ENCODE measurements around the gene EP300.

Gene EP300

GRCh38 chr22:41169157-41169556 lies 76.8 kb downstream of the EP300 start:
- Histone ChIP-seq H3K36me3 (replicated peaks in 1 of 2; ENCODE audit: control insufficient read depth in 2 of 2, insufficient read depth in 2 of 2, low read length in 2 of 2) (peaks cover 41 to 97% of the 10 kb centered on the region in 2 donors), H3K23ac (ENCODE audit: low read depth, low read length, poor library complexity) (no peak overlapping the region), H3K14ac (ENCODE audit: low read length) (no peak overlapping the region), H3K9me3 (replicated peaks in 1 of 2; ENCODE audit: control insufficient read depth in 2 of 2, insufficient read depth in 1 of 2, low read depth in 1 of 2, low read length in 2 of 2) (no peaks in the 10 kb centered on the region), H3K79me1 (ENCODE audit: low read depth, low read length) (no peaks in the 10 kb centered on the region), H3K4me3 (ENCODE audit: low read length in 2 of 2) (no peak overlapping the region), H3K4ac (ENCODE audit: low read length) (no peak overlapping the region), H4K8ac (ENCODE audit: low read depth, low read length) (no peak overlapping the region), H3K27me3 (ENCODE audit: control insufficient read depth in 3 of 3, insufficient read depth in 3 of 3, low read depth in 1 of 3, low read length in 3 of 3) (no peaks in the 10 kb centered on the region), H2AK5ac (ENCODE audit: low read depth, low read length) (no peak overlapping the region), H3K4me2 (ENCODE audit: insufficient read depth, low read length, poor library complexity, severe bottlenecking) (no peak overlapping the region), H3K18ac (ENCODE audit: low read length) (no peak overlapping the region), H4K91ac (ENCODE audit: low read depth, low read length, poor library complexity) (no peak overlapping the region), H3K27ac (replicated peaks; ENCODE audit: low read length) (no peak overlapping the region), H3K4me1 (ENCODE audit: control insufficient read depth in 2 of 2, insufficient read depth in 1 of 2, low read depth in 1 of 2, low read length in 2 of 2) (no peaks in the 10 kb centered on the region), H2BK15ac (ENCODE audit: low read length) (no peak overlapping the region), H2AFZ (ENCODE audit: low read length) (no peak overlapping the region), H2BK5ac (ENCODE audit: low read length) (no peak overlapping the region), H2BK12ac (ENCODE audit: low read length) (no peak overlapping the region), H2BK120ac (ENCODE audit: low read depth, low read length) (no peak overlapping the region), H3K9ac (ENCODE audit: low read depth, low read length, poor library complexity) (no peak overlapping the region)
- no peak for DNase-seq (ENCODE audit: low spot score)
- no CpG with 5 or more reads among the region's 8 CpGs for WGBS, 2 donors (ENCODE audit: extremely low coverage in 2 of 2, insufficient read length in 2 of 2, insufficient replicate concordance in 1 of 2)

- H3K4me2 ChIP-seq (ENCODE audit: insufficient read depth, low read length, poor library complexity, severe bottlenecking) = no peak overlapping the region
- no peak overlapping the region for H2AK5ac ChIP-seq (ENCODE audit: low read depth, low read length)
- no peak overlapping the region for H3K14ac ChIP-seq (ENCODE audit: low read length)
- H2BK15ac ChIP-seq (ENCODE audit: low read length) = no peak overlapping the region
- no peaks in the 10 kb centered on the region for H3K4me1 ChIP-seq (ENCODE audit: control insufficient read depth in 2 of 2, insufficient read depth in 1 of 2, low read depth in 1 of 2, low read length in 2 of 2)
- H4K8ac ChIP-seq (ENCODE audit: low read depth, low read length) = no peak overlapping the region
- no peak overlapping the region for H3K18ac ChIP-seq (ENCODE audit: low read length)
- H3K23ac ChIP-seq (ENCODE audit: low read depth, low read length, poor library complexity) = no peak overlapping the region
- no CpG with 5 or more reads among the region's 3 CpGs for WGBS, 2 donors (ENCODE audit: extremely low coverage in 2 of 2, insufficient read length in 2 of 2, insufficient replicate concordance in 1 of 2)
- H2BK5ac ChIP-seq (ENCODE audit: low read length) = no peak overlapping the region
- H3K9ac ChIP-seq (ENCODE audit: low read depth, low read length, poor library complexity) = no peak overlapping the region
- H3K36me3 ChIP-seq (replicated peaks in 1 of 2; ENCODE audit: control insufficient read depth in 2 of 2, insufficient read depth in 2 of 2, low read length in 2 of 2) = peaks cover 45 to 98% of the 10 kb centered on the region in 2 donors
- H3K4ac ChIP-seq (ENCODE audit: low read length) = no peak overlapping the region
- no peak overlapping the region for H3K27ac ChIP-seq (replicated peaks; ENCODE audit: low read length)
- no peaks in the 10 kb centered on the region for H3K27me3 ChIP-seq (ENCODE audit: control insufficient read depth in 3 of 3, insufficient read depth in 3 of 3, low read depth in 1 of 3, low read length in 3 of 3)
- H4K91ac ChIP-seq (ENCODE audit: low read depth, low read length, poor library complexity) = no peak overlapping the region
- no peak overlapping the region for H2AFZ ChIP-seq (ENCODE audit: low read length)
- no peak overlapping the region for H3K4me3 ChIP-seq (ENCODE audit: low read length in 2 of 2)
- H3K9me3 ChIP-seq (replicated peaks in 1 of 2; ENCODE audit: control insufficient read depth in 2 of 2, insufficient read depth in 1 of 2, low read depth in 1 of 2, low read length in 2 of 2) = no peaks in the 10 kb centered on the region
- H3K79me1 ChIP-seq (ENCODE audit: low read depth, low read length) = peaks cover 6% of the 10 kb centered on the region
- H2BK12ac ChIP-seq (ENCODE audit: low read length) = no peak overlapping the region
- H2BK120ac ChIP-seq (ENCODE audit: low read depth, low read length) = no peak overlapping the region
- no peak for DNase-seq (ENCODE audit: low spot score)
Measured at GRCh38 chr22:41171996-41172395, 79.6 kb downstream of the EP300 start.

DNA sequence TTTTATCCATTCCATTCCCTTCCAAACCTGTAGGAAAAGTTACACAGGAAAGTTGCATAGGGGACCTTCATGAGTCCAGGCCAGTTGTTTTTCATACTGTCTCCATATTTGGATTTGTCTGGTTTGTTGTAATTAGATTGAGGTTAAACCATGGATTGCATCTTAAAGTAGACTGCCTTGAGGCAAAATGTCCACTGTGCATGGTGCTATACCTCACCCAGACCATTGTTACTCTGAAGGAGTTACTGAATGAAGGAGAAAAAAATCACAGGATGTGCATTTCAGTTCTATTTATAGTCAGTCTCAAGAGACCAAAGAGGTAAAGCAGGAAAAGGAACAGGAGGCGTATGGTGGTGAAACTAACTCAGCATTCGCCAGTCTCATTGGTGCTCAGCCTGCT lies 83.2 kb downstream of the EP300 start:
- H2BK5ac ChIP-seq (ENCODE audit: low read length) = no peak overlapping the region
- peaks cover 49 to 97% of the 10 kb centered on the region in 2 donors for H3K36me3 ChIP-seq (replicated peaks in 1 of 2; ENCODE audit: control insufficient read depth in 2 of 2, insufficient read depth in 2 of 2, low read length in 2 of 2)
- H2AK5ac ChIP-seq (ENCODE audit: low read depth, low read length) = no peak overlapping the region
- H2BK15ac ChIP-seq (ENCODE audit: low read length) = no peak overlapping the region
- H3K9me3 ChIP-seq (replicated peaks in 1 of 2; ENCODE audit: control insufficient read depth in 2 of 2, insufficient read depth in 1 of 2, low read depth in 1 of 2, low read length in 2 of 2) = peaks cover 0 to 2% of the 10 kb centered on the region in 2 donors
- no peak overlapping the region for H2BK120ac ChIP-seq (ENCODE audit: low read depth, low read length)
- H3K4ac ChIP-seq (ENCODE audit: low read length) = no peak overlapping the region
- H3K27ac ChIP-seq (replicated peaks; ENCODE audit: low read length) = no peak overlapping the region
- no peak overlapping the region for H4K91ac ChIP-seq (ENCODE audit: low read depth, low read length, poor library complexity)
- H3K23ac ChIP-seq (ENCODE audit: low read depth, low read length, poor library complexity) = no peak overlapping the region
- DNase-seq (ENCODE audit: low spot score) = no peak
- no peak overlapping the region for H2AFZ ChIP-seq (ENCODE audit: low read length)
- WGBS, 2 donors (ENCODE audit: extremely low coverage in 2 of 2, insufficient read length in 2 of 2, insufficient replicate concordance in 1 of 2) = no CpG with 5 or more reads among the region's 2 CpGs
- no peak overlapping the region for H3K18ac ChIP-seq (ENCODE audit: low read length)
- no peak overlapping the region for H3K14ac ChIP-seq (ENCODE audit: low read length)
- H3K27me3 ChIP-seq (ENCODE audit: control insufficient read depth in 3 of 3, insufficient read depth in 3 of 3, low read depth in 1 of 3, low read length in 3 of 3) = no peaks in the 10 kb centered on the region
- H4K8ac ChIP-seq (ENCODE audit: low read depth, low read length) = no peak overlapping the region
- H3K9ac ChIP-seq (ENCODE audit: low read depth, low read length, poor library complexity) = no peak overlapping the region
- no peak overlapping the region for H2BK12ac ChIP-seq (ENCODE audit: low read length)
- H3K4me2 ChIP-seq (ENCODE audit: insufficient read depth, low read length, poor library complexity, severe bottlenecking) = no peak overlapping the region
- peaks cover 8% of the 10 kb centered on the region for H3K79me1 ChIP-seq (ENCODE audit: low read depth, low read length)
- H3K4me1 ChIP-seq (ENCODE audit: control insufficient read depth in 2 of 2, insufficient read depth in 1 of 2, low read depth in 1 of 2, low read length in 2 of 2) = no peaks in the 10 kb centered on the region
- no peak overlapping the region for H3K4me3 ChIP-seq (ENCODE audit: low read length in 2 of 2)

- Histone ChIP-seq H3K4me2 (ENCODE audit: insufficient read depth, low read length, poor library complexity, severe bottlenecking) (no peak overlapping the region), H3K9ac (ENCODE audit: low read depth, low read length, poor library complexity) (no peak overlapping the region), H4K8ac (ENCODE audit: low read depth, low read length) (no peak overlapping the region), H3K4ac (ENCODE audit: low read length) (no peak overlapping the region), H2BK120ac (ENCODE audit: low read depth, low read length) (no peak overlapping the region), H3K27ac (replicated peaks; ENCODE audit: low read length) (no peak overlapping the region), H3K4me1 (ENCODE audit: control insufficient read depth in 2 of 2, insufficient read depth in 1 of 2, low read depth in 1 of 2, low read length in 2 of 2) (no peaks in the 10 kb centered on the region), H3K23ac (ENCODE audit: low read depth, low read length, poor library complexity) (no peak overlapping the region), H3K79me1 (ENCODE audit: low read depth, low read length) (peaks cover 8% of the 10 kb centered on the region), H3K9me3 (replicated peaks in 1 of 2; ENCODE audit: control insufficient read depth in 2 of 2, insufficient read depth in 1 of 2, low read depth in 1 of 2, low read length in 2 of 2) (peaks cover 0 to 2% of the 10 kb centered on the region in 2 donors), H3K14ac (ENCODE audit: low read length) (no peak overlapping the region), H3K36me3 (replicated peaks in 1 of 2; ENCODE audit: control insufficient read depth in 2 of 2, insufficient read depth in 2 of 2, low read length in 2 of 2) (peaks cover 43 to 95% of the 10 kb centered on the region in 2 donors), H3K27me3 (ENCODE audit: control insufficient read depth in 3 of 3, insufficient read depth in 3 of 3, low read depth in 1 of 3, low read length in 3 of 3) (no peaks in the 10 kb centered on the region), H4K91ac (ENCODE audit: low read depth, low read length, poor library complexity) (no peak overlapping the region), H2BK5ac (ENCODE audit: low read length) (no peak overlapping the region), H2AFZ (ENCODE audit: low read length) (no peak overlapping the region), H3K4me3 (ENCODE audit: low read length in 2 of 2) (no peak overlapping the region), H2AK5ac (ENCODE audit: low read depth, low read length) (no peak overlapping the region), H2BK12ac (ENCODE audit: low read length) (no peak overlapping the region), H3K18ac (ENCODE audit: low read length) (peak overlapping the region; percentile 6), H2BK15ac (ENCODE audit: low read length) (no peak overlapping the region)
- no peak for DNase-seq (ENCODE audit: low spot score)
- no CpG with 5 or more reads among the region's 15 CpGs for WGBS, 2 donors (ENCODE audit: extremely low coverage in 2 of 2, insufficient read length in 2 of 2, insufficient replicate concordance in 1 of 2)
Measured at GRCh38 chr22:41177040-41177621, 84.7 kb downstream of the EP300 start.

Measured in neuronal stem cell (in vitro differentiated cells).